WTC11 (cell line): ENCODE measurements around the gene DNAJC12. TPM values are rescaled to one million over a fixed set of nuclear protein-coding genes. Genes with fewer than 3 reads are reported as not detected.

Source experiments
- ARID4B ChIP-seq: sonication (generic); formaldehyde crosslinking; IDR thresholded peaks from 2 replicates; pipeline ENCODE4 v1.8.0; 2023; ENCODE audit warnings: missing genetic modification reagents, mild to moderate bottlenecking, borderline replicate concordance
- ATF2 ChIP-seq: sonication (generic); formaldehyde crosslinking; IDR thresholded peaks from 2 replicates; pipeline ENCODE4 v1.8.1; 2022; ENCODE audit warnings: low read depth, missing genetic modification reagents, borderline replicate concordance
- CDX4 ChIP-seq: fragments of 250-450 bp; sonication (Bioruptor Pico); IDR thresholded peaks from 2 replicates; pipeline ENCODE4 v1.9.0; 2021; ENCODE audit warnings: moderate library complexity, mild to moderate bottlenecking, inconsistent platforms, borderline replicate concordance
- E2F4 ChIP-seq: sonication (generic); formaldehyde crosslinking; IDR thresholded peaks from 2 replicates; pipeline ENCODE4 v1.8.1; 2022; ENCODE audit warnings: low read depth, mild to moderate bottlenecking, moderate library complexity, missing genetic modification reagents, borderline replicate concordance
- ELF4 ChIP-seq: sonication (generic); formaldehyde crosslinking; IDR thresholded peaks from 2 replicates; pipeline ENCODE4 v1.8.1; 2022; ENCODE audit warnings: low read depth, mild to moderate bottlenecking, moderate library complexity, missing genetic modification reagents
- JAZF1 ChIP-seq: fragments of 250-450 bp; sonication (Bioruptor Pico); IDR thresholded peaks from 2 replicates; pipeline ENCODE4 v1.9.0; 2021; ENCODE audit warnings: moderate library complexity, mild to moderate bottlenecking, inconsistent platforms
- MLX ChIP-seq: sonication (generic); formaldehyde crosslinking; IDR thresholded peaks from 2 replicates; pipeline ENCODE4 v1.8.1; 2023; ENCODE audit warnings: mild to moderate bottlenecking, missing genetic modification reagents, moderate library complexity
- MXD4 ChIP-seq: fragments of 250-450 bp; sonication (Bioruptor Pico); IDR thresholded peaks from 2 replicates; pipeline ENCODE4 v1.8.0; 2021; ENCODE audit warnings: mild to moderate bottlenecking, moderate library complexity, borderline replicate concordance
- NFATC4 ChIP-seq: fragments of 250-450 bp; sonication (Bioruptor Pico); IDR thresholded peaks from 2 replicates; pipeline ENCODE4 v1.9.0; 2021; ENCODE audit warnings: mild to moderate bottlenecking
- PRDM15 ChIP-seq: sonication (generic); formaldehyde crosslinking; IDR thresholded peaks from 2 replicates; pipeline ENCODE4 v1.8.0; 2022; ENCODE audit warnings: missing genetic modification reagents
- SP1 ChIP-seq: sonication (generic); formaldehyde crosslinking; conservative IDR thresholded peaks from 2 replicates; pipeline ENCODE4 v1.8.1; 2022; ENCODE audit warnings: missing genetic modification reagents
- USF1 ChIP-seq: sonication (generic); formaldehyde crosslinking; IDR thresholded peaks from 2 replicates; pipeline ENCODE4 v1.8.0; 2022; ENCODE audit warnings: mild to moderate bottlenecking, missing genetic modification reagents
- ZMAT4 ChIP-seq: fragments of 250-450 bp; sonication (Bioruptor Pico); IDR thresholded peaks from 2 replicates; pipeline ENCODE4 v1.9.0; 2021; ENCODE audit warnings: mild to moderate bottlenecking
- ZNF281 ChIP-seq: sonication (generic); formaldehyde crosslinking; IDR thresholded peaks from 2 replicates; pipeline ENCODE4 v1.8.0; 2023; ENCODE audit warnings: mild to moderate bottlenecking, missing genetic modification reagents
- ZNF512 ChIP-seq: sonication (generic); formaldehyde crosslinking; IDR thresholded peaks from 2 replicates; pipeline ENCODE4 v1.8.1; 2022; ENCODE audit warnings: missing genetic modification reagents, borderline replicate concordance
- total RNA-seq: library from RNA; stranded (reverse); gene quantifications from 3 replicates; pipeline ENCODE4 v1.2.3, GENCODE V29; 2021

DNAJC12 gene
- total RNA-seq, 1 experiment from 2014 or later = 0.94 TPM

- TF ChIP-seq ZNF281 = 0 out of 2 replicates have a peak, but pooled peaks have one; percentile 5
- no peak for TF ChIP-seq ELF4 (CRISPR knock-in tag)
- TF ChIP-seq ATF2 (CRISPR knock-in tag) = no peak
- TF ChIP-seq SP1 (CRISPR knock-in tag) = peak; percentile 61; the same call in 1 of the 2 replicates
- TF ChIP-seq ARID4B = peak; percentile 21; the same call in 1 of the 2 replicates
- peak; percentile 79; the same call in 1 of the 2 replicates for TF ChIP-seq E2F4
- TF ChIP-seq ZNF512 (CRISPR knock-in tag) = no peak
- no peak for TF ChIP-seq JAZF1
- TF ChIP-seq USF1 (CRISPR knock-in tag) = no peak
- no peak for TF ChIP-seq NFATC4 (CRISPR knock-in tag)
- no peak for TF ChIP-seq CDX4 (CRISPR knock-in tag)
- TF ChIP-seq MXD4 (CRISPR knock-in tag) = no peak
- TF ChIP-seq MLX (CRISPR knock-in tag) = no peak
- TF ChIP-seq ZMAT4 = no peak
- TF ChIP-seq PRDM15 (CRISPR knock-in tag) = 0 out of 2 replicates have a peak, but pooled peaks have one; percentile 23
Measured at GRCh38 chr10:67764012-67764822, 73.8 kb downstream of the DNAJC12 start (continued).
